ENCODE data around the gene DPP6.

The DPP6 gene

GRCh38 chr7:154394804-154395203, 342.6 kb downstream of the DPP6 start:
- DNase-seq (ENCODE audit: low read depth in 2 of 2, low spot score in 1 of 2) = no peak

- DNase-seq (ENCODE audit: low read depth in 2 of 2, low spot score in 1 of 2) = no peak
These were observed 354.1 kb downstream of the DPP6 start for GRCh38 chr7:154406312-154406711.

- no peak for DNase-seq (ENCODE audit: low read depth in 2 of 2, low spot score in 1 of 2)
These were observed 357.6 kb downstream of the DPP6 start for GRCh38 chr7:154409703-154410311.

- DNase-seq (ENCODE audit: low read depth in 2 of 2, low spot score in 1 of 2) = no peak
These were observed 359.9 kb downstream of the DPP6 start for GRCh38 chr7:154412105-154412504.

GRCh38 chr7:154415709-154416399, 363.7 kb downstream of the DPP6 start:
- no peak for DNase-seq (ENCODE audit: low read depth in 2 of 2, low spot score in 1 of 2)

GRCh38 chr7:154416714-154417113, 364.5 kb downstream of the DPP6 start:
- DNase-seq (ENCODE audit: low read depth in 2 of 2, low spot score in 1 of 2) = no peak

- DNase-seq (ENCODE audit: low read depth in 2 of 2, low spot score in 1 of 2) = no peak
These were observed 367.1 kb downstream of the DPP6 start for GRCh38 chr7:154419344-154419743.

- no peak for DNase-seq (ENCODE audit: low read depth in 2 of 2, low spot score in 1 of 2)
These were observed 371.0 kb downstream of the DPP6 start for GRCh38 chr7:154423231-154423630.

- DNase-seq (ENCODE audit: low read depth in 2 of 2, low spot score in 1 of 2) = no peak
These were observed 372.2 kb downstream of the DPP6 start for GRCh38 chr7:154424350-154424749.

- DNase-seq (ENCODE audit: low read depth in 2 of 2, low spot score in 1 of 2) = no peak
These were observed 373.1 kb downstream of the DPP6 start for GRCh38 chr7:154425271-154425670.

GRCh38 chr7:154426778-154427177, 374.6 kb downstream of the DPP6 start:
- no peak for DNase-seq (ENCODE audit: low read depth in 2 of 2, low spot score in 1 of 2)

- no peak for DNase-seq (ENCODE audit: low read depth in 2 of 2, low spot score in 1 of 2)
These were observed 375.3 kb downstream of the DPP6 start for GRCh38 chr7:154427533-154427932.

- DNase-seq (ENCODE audit: low read depth in 2 of 2, low spot score in 1 of 2) = no peak
These were observed 377.6 kb downstream of the DPP6 start for GRCh38 chr7:154429666-154430404.

GRCh38 chr7:154430640-154431039, 378.4 kb downstream of the DPP6 start:
- no peak for DNase-seq (ENCODE audit: low read depth in 2 of 2, low spot score in 1 of 2)

GRCh38 chr7:154431045-154431444, 378.8 kb downstream of the DPP6 start:
- DNase-seq (ENCODE audit: low read depth in 2 of 2, low spot score in 1 of 2) = no peak

- no peak for DNase-seq (ENCODE audit: low read depth in 2 of 2, low spot score in 1 of 2)
These were observed 381.7 kb downstream of the DPP6 start for GRCh38 chr7:154433632-154434598.

- DNase-seq (ENCODE audit: low read depth in 2 of 2, low spot score in 1 of 2) = no peak
These were observed 384.4 kb downstream of the DPP6 start for GRCh38 chr7:154436560-154436959.

GRCh38 chr7:154437234-154437633, 385.0 kb downstream of the DPP6 start:
- DNase-seq (ENCODE audit: low read depth in 2 of 2, low spot score in 1 of 2) = no peak

- DNase-seq (ENCODE audit: low read depth in 2 of 2, low spot score in 1 of 2) = no peak
These were observed 386.6 kb downstream of the DPP6 start for GRCh38 chr7:154438571-154439367.

- no peak for DNase-seq (ENCODE audit: low read depth in 2 of 2, low spot score in 1 of 2)
These were observed 387.9 kb downstream of the DPP6 start for GRCh38 chr7:154440058-154440457.

All from stimulated activated CD8-positive, alpha-beta memory T cell treated with anti-CD3 and anti-CD28 coated beads, Interleukin-4, amount 100 ng/mL, for 4 hours (primary cell).